ENCODE measurements around the gene AHDC1.
A peak's percentile ranks its signal among the peaks of the same experiment; 100 is the strongest.

AHDC1 gene

DNA sequence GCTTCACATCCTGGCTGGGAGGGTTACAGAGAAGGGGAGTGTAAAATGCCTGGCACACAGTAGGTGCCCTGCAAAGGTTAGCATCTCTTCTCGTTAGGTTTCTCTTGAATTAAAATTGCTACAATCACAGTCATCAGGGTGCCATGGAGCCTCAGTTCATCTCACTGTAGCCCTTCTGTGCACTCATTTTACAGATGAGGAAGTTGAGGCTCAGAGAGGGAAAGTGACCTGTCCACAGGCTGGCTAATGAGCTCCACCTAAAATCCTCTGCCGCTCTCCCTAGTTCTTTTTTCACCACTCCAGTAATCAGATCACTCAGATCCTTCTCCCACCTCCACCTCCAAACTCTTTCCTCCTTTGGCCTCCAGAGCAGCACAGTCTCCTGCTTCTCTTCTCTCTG lies 13.5 kb upstream of the AHDC1 start:
- peaks cover 4% of the 10 kb centered on the region; the same call in 1 of the 2 replicates for H3K36me3 ChIP-seq (ENCODE audit: control insufficient read depth, low read length)
- H3K9me2 ChIP-seq (replicated peaks; ENCODE audit: control insufficient read depth, low read length) = no peaks in the 10 kb centered on the region
- no peaks in the 10 kb centered on the region; the same call in 1 of the 2 replicates for H3F3A ChIP-seq (ENCODE audit: control insufficient read depth, insufficient read depth)
- H3K27me3 ChIP-seq (ENCODE audit: control insufficient read depth, low read length) = no peaks in the 10 kb centered on the region
- H3K4me1 ChIP-seq (ENCODE audit: control insufficient read depth, low read length) = peaks cover 35% of the 10 kb centered on the region
- H3K79me2 ChIP-seq (ENCODE audit: control insufficient read depth, low read length) = no peaks in the 10 kb centered on the region
- TF ChIP-seq, protein P1, sequence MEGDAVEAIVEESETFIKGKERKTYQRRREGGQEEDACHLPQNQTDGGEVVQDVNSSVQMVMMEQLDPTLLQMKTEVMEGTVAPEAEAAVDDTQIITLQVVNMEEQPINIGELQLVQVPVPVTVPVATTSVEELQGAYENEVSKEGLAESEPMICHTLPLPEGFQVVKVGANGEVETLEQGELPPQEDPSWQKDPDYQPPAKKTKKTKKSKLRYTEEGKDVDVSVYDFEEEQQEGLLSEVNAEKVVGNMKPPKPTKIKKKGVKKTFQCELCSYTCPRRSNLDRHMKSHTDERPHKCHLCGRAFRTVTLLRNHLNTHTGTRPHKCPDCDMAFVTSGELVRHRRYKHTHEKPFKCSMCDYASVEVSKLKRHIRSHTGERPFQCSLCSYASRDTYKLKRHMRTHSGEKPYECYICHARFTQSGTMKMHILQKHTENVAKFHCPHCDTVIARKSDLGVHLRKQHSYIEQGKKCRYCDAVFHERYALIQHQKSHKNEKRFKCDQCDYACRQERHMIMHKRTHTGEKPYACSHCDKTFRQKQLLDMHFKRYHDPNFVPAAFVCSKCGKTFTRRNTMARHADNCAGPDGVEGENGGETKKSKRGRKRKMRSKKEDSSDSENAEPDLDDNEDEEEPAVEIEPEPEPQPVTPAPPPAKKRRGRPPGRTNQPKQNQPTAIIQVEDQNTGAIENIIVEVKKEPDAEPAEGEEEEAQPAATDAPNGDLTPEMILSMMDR (IDR thresholded peaks at IDR 0.05; ENCODE audit: low read depth, low read length, poor library complexity, severe bottlenecking) = no peak
- no peak for TF ChIP-seq EZH2phosphoT487 (IDR thresholded peaks at IDR 0.05; ENCODE audit: borderline replicate concordance, low read length)
- no peaks in the 10 kb centered on the region for H3K9me3 ChIP-seq (ENCODE audit: control insufficient read depth, insufficient read depth, low read length)
- no peak overlapping the region for H3K4me2 ChIP-seq (ENCODE audit: low read length)
- no peak overlapping the region for H3K27ac ChIP-seq (ENCODE audit: low read depth, low read length)
- no peaks in the 10 kb centered on the region for H4K20me1 ChIP-seq (ENCODE audit: control insufficient read depth, insufficient read depth, low read depth, low read length)
- no peak overlapping the region for H3K4me3 ChIP-seq (ENCODE audit: low read length)

DNA sequence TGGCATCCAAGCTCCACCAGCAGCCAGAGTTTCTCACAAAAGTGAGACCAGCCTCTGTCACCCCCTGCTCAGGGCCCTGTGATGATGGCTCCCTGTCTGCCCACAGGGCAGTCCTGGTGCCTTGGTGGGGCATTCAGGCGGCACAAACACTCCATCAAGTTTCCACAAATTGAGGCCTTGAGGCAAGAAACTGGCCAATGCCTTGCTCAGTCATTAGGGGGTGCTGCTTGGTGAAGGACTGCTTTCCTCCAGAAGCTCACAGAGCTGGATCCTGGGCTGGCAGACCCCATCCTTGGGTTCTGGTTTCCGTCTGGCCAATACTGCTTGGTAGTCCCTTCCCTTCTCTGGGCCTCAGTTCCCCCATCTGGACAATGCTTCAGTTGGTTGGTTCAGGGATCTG lies 12.5 kb upstream of the AHDC1 start:
- Histone ChIP-seq H3K4me1 (ENCODE audit: control insufficient read depth, low read length) (peaks cover 30% of the 10 kb centered on the region), H3K36me3 (ENCODE audit: control insufficient read depth, low read length) (peaks cover 4% of the 10 kb centered on the region; the same call in 1 of the 2 replicates), H3K4me2 (ENCODE audit: low read length) (no peak overlapping the region), H3K9me2 (replicated peaks; ENCODE audit: control insufficient read depth, low read length) (no peaks in the 10 kb centered on the region), H3F3A (ENCODE audit: control insufficient read depth, insufficient read depth) (no peaks in the 10 kb centered on the region; the same call in 1 of the 2 replicates), H3K79me2 (ENCODE audit: control insufficient read depth, low read length) (no peaks in the 10 kb centered on the region), H4K20me1 (ENCODE audit: control insufficient read depth, insufficient read depth, low read depth, low read length) (no peaks in the 10 kb centered on the region), H3K27ac (ENCODE audit: low read depth, low read length) (no peak overlapping the region), H3K4me3 (ENCODE audit: low read length) (no peak overlapping the region), H3K27me3 (ENCODE audit: control insufficient read depth, low read length) (no peaks in the 10 kb centered on the region), H3K9me3 (ENCODE audit: control insufficient read depth, insufficient read depth, low read length) (no peaks in the 10 kb centered on the region)
- TF ChIP-seq, protein P1 (IDR thresholded peaks at IDR 0.05; ENCODE audit: low read depth, low read length, poor library complexity, severe bottlenecking) = peak; percentile 45
- TF ChIP-seq EZH2phosphoT487 (IDR thresholded peaks at IDR 0.05; ENCODE audit: borderline replicate concordance, low read length) = no peak

DNA sequence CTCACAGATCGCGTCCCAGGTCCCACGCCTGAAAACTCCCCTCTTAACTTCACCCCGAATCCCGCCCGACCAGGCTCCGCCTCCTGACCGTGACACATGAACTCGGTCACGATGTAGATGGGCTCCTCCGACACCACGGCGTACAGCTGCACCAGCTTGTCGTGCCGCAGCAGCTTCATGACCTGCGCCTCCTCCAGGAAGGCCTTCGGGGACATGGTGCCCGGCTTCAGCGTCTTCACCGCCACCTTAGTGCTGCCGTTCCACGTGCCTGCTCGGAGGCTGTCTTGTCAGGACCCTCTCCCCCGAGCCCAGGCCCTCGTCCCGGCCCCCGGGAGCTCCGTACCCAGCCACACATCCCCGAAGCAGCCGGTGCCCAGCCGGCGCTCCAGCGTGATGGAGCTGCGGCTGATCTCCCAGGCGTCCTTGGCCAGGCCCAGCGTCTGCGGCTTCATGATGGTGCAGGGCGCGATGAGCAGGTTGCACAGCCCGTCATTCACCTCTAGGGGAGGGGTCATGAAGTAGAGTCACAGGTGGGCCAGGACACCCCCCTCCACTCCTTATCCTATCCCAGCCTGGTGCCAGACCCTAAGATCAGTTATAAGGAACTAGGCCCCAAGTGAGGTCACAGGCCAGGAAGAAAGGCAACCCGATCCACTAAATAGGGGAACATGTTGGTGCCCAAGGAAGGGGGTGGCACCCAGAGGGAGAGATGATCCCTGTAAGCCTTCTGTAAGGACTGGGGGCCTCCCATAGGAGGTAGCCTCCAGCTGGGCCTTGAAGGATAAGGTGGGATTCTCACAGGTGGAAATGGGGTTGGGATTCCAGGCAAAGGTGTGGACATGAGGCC lies 11.6 kb upstream of the AHDC1 start:
- Histone ChIP-seq H3F3A (ENCODE audit: control insufficient read depth, insufficient read depth) (peaks cover 3% of the 10 kb centered on the region; the same call in 1 of the 2 replicates), H3K9me2 (replicated peaks; ENCODE audit: control insufficient read depth, low read length) (no peaks in the 10 kb centered on the region), H3K27ac (ENCODE audit: low read depth, low read length) (no peak overlapping the region), H3K9me3 (ENCODE audit: control insufficient read depth, insufficient read depth, low read length) (no peaks in the 10 kb centered on the region), H3K79me2 (ENCODE audit: control insufficient read depth, low read length) (no peaks in the 10 kb centered on the region), H3K4me3 (ENCODE audit: low read length) (no peak overlapping the region), H3K27me3 (ENCODE audit: control insufficient read depth, low read length) (no peaks in the 10 kb centered on the region), H4K20me1 (ENCODE audit: control insufficient read depth, insufficient read depth, low read depth, low read length) (no peaks in the 10 kb centered on the region), H3K4me1 (ENCODE audit: control insufficient read depth, low read length) (peaks cover 31% of the 10 kb centered on the region), H3K4me2 (ENCODE audit: low read length) (no peak overlapping the region), H3K36me3 (ENCODE audit: control insufficient read depth, low read length) (peaks cover 4% of the 10 kb centered on the region; the same call in 1 of the 2 replicates)
- TF ChIP-seq, protein P1 (IDR thresholded peaks at IDR 0.05; ENCODE audit: low read depth, low read length, poor library complexity, severe bottlenecking) = no peak
- no peak for TF ChIP-seq EZH2phosphoT487 (IDR thresholded peaks at IDR 0.05; ENCODE audit: borderline replicate concordance, low read length)
